AG08395 (cell line): Measurements from ENCODE around the gene IZUMO1.
A peak's percentile ranks its signal among the peaks of the same experiment; 100 is the strongest.

Experiments
- DNase-seq: peaks from one replicate; pipeline ENCODE4 v3.0.0; 2012; ENCODE audit warnings: mixed read lengths, low spot score

IZUMO1 gene

DNA sequence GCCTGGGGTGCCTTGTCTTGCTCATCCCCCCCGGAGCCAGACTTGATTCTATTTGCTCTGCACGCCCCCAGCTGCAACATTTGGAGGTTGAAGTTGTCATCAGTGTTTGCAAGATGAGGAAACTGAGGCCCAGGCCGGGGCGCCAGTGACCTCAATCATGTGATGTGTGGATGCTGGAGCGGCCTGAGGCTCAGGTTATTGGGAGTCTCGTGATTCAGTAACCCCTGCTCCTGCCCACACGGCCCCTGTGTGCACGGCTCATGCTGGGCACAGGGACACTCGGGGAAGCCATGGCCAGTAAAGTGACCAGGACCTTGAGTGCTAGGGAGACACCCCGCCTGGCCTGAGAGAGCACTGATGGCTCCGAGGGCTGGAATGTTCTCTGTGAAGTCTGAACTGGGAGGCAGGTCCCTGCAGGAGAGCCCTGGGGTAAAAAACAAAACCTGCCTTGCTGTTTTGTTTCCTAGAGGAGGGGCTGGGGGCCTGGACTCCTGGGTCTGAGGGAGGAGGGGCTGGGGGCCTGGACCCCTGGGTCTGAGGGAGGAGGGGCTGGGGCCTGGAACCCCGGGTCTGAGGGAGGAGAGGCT lies 10.5 kb upstream of the IZUMO1 start:
- no peak for DNase-seq

DNA sequence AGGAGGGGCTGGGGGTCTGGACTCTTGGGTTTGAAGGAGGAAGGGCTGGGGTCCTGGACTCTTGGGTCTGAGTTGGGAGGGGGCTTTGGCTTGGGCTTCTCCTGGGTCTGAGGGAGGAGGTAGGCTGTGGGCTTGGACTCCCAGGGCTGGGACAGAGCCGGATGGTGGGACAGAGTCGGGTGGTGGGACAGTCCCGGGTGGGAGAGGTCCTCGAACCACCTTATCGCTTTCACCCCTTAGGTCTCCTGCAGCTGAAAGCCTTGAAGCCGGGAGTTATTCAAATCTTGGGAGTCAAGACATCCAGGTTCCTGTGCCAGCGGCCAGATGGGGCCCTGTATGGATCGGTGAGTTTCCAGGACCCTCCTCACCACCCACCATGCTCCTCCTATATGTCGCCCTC lies 10.0 kb upstream of the IZUMO1 start:
- no peak for DNase-seq

DNA sequence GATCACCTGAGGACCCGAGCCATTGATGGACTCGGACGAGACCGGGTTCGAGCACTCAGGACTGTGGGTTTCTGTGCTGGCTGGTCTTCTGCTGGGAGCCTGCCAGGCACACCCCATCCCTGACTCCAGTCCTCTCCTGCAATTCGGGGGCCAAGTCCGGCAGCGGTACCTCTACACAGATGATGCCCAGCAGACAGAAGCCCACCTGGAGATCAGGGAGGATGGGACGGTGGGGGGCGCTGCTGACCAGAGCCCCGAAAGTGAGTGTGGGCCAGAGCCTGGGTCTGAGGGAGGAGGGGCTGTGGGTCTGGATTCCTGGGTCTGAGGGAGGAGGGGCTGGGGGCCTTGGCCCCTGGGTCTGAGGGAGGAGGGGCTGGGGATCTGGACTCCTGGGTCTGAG lies 9.5 kb upstream of the IZUMO1 start:
- no peak for DNase-seq

DNA sequence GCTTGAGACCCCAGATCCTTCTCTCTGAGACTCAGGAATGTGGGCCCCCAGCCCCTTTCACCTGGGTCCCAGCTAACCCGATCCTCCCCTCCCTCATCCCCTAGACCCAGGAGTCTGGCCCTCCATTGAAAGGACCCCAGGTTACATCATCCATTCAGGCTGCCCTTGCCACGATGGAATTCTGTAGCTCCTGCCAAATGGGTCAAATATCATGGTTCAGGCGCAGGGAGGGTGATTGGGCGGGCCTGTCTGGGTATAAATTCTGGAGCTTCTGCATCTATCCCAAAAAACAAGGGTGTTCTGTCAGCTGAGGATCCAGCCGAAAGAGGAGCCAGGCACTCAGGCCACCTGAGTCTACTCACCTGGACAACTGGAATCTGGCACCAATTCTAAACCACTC lies 9.1 kb upstream of the IZUMO1 start:
- no peak for DNase-seq

DNA sequence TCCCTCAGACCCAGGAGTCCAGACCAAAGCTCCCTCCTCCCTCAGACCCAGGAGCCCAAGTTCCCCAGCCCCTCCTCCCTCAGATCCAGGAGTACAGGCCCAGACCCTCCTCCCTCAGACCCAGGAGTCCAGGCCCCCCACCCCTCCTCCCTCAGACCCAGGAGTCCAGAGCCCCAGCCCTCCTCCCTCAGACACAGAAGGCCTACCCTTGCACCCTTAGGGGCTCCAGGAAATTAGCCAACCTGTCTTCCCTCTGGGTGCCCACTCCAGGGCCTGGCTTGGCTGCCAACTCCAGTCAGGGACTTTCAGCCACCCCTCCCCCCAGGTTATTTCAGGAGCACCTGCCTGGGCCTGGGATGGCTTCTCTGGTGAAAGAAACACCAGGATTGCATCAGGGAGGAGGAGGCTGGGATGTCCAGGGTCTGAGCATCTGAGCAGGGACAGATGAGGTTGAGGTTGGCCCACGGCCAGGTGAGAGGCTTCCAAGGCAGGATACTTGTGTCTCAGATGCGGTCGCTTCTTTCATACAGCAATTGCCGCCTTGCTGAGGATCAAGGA lies 8.5 kb upstream of the IZUMO1 start, which contains the start of gene FGF21:
Gene FGF21 (plus strand): TSS at position 441 of the 558 bp plus-strand sequence. CDS start 713 bp downstream, outside the sequence.
- no peak for DNase-seq

DNA sequence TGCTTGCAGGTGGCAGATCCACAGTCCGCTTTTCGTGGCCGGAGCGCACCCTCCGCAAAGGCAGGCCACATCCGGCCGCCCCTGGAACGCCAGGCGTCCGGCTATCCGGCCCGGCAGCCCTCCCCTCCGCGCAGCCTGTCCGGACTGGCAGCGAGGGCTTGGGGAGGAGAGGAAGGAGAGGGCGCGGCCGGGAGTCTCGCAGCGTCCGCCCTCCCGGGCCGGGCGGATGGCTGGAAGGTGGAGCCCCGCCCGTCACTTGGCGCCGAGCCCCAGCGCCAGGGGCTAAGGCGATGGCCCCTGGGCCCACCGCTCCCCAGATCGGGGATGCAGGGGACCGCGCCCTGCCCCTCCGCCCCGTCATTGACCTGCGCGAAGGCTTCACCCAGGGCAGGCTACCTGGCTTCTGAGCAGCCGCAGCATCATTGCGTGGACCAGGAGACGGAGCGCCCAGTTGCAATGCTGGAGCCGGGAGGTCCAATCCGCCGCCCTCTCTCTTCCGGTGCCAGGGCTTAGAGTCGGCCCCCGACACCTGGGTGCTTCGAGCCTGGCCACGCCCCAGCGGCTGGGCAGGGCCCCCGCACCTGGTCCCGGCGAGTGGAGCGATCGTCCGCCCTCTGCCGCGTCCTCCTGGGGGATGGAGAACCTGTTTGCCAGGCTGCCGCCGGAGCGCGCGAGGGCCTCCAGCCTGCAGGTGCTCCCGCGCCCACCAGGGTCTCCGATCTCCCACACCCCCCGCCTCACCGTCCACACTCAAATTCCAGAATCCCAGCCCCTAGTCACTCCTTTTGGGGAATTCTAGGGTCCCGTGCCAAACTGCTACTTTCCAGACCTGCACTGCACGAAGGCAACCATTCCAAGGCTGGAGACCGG lies 6.0 kb upstream of the IZUMO1 start, which contains the start of gene FUT1:
Gene FUT1 (minus strand): TSS at position 146 of the 870 bp plus-strand sequence. CDS start 1,360 bp downstream, outside the sequence.
- peak; percentile 48 for DNase-seq

DNA sequence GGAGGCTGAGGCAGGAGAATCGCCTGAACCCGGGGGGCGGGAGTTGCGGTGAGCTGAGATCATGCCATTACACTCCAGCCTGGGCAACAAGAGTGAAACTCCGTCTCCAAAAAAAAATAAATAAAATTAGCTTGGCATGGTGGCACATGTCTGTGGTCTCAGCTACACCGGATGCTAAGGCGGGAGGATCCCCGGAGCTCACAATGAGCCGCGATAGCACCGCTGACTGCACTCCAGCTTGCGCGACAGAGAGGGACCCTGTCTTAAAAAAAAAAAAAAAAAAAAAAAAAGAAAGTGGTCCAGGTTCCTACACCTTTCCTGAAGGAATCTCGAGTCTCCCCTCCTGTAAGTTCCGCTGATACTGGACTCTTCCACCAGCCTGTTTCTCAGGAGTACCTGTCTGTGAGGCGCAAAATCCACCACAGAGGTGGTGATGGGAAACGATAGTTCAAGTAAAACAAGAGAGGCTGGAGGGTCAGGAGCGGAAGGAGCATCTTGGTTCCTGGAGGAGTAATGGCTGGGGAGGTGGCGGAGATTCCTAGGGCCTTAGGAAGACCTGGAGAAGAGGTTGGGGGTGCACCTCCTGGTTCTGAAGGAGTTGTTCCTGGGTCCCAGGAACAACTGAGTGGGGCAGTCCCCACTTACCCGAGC lies 5.3 kb upstream of the IZUMO1 start:
- no peak for DNase-seq

DNA sequence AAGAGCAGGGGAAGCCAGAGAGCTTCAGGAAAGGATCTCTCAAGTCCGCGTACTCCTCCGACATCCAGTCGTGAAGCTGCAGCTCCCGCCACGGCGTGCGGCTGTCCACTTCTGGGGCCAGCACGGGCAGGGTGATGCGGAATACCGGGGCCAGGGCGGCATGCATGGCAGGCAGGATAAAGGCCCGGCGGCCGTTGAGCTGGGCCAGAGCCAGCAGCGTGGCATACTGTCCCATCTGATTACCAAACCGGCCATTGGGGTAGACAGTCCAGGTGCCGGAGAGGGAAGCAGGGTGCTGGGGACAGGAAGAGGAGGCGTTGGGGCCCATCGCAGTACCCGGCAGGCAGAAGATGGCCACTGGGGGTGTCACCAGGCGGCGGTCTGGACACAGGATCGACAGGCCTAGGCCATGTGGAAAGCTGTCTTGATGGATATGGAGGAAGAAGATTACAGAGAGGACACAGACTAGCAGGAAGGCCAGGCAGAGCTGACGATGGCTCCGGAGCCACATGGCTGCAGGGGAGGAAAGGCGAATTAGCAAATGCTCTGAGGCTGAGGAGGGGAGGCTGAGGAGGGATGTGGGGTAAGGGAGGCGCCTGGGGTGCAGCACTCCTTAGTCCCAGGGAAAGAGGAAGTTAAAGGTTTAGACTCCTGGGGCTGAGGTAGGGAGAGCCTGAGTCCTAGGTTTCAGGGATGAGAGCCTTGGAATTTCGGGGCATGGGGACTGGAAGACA lies 4.2 kb upstream of the IZUMO1 start:
- DNase-seq = no peak

DNA sequence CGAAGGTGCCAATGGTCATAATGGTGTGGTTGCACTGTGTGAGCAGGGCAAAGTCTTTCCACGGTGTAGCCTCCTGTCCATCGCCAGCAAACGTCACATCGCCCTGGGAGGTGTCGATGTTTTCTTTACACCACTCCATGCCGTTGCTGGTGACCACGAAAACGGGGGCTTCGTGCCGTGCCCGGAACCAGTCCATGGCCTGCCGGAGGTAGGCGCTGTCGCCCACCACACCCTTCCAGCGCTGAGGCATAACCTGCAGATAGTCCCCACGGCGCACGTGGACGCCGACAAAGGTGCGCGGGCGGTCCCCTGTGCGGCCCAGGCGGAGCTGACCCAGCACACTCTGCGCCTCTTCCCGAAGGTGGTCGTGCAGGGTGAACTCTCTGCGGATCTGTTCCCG lies 3.6 kb upstream of the IZUMO1 start:
- DNase-seq = no peak

DNA sequence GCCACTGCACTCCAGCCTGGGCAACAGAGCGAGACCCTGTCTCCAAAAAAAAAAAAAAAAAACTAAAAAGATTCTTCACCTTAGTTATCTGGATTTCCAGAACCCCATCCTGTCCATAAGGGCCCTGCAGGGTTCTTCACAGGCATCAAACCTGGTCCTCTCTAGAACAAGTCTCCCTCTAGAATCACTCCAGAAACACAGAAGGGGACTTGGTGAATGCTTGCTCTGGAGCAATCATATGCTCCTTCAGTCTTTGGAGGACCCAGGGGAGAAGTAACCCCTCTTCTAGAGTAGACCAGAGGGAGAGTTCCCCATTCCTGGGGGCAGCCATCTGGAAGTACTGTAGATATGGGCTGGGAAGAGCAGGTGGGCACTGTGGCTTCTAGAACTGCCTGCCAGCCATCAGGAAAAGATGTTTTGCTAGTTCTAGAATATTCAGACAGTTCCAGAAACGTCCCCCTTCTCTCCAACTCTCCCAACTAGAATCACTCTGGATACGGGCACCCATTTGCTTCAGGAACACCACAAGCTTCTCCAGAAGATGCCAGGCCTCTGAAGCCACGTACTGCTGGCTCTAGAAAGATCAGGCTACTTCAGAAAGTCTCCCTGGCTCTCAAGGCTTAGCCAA lies 3.0 kb upstream of the IZUMO1 start:
- no peak for DNase-seq

DNA sequence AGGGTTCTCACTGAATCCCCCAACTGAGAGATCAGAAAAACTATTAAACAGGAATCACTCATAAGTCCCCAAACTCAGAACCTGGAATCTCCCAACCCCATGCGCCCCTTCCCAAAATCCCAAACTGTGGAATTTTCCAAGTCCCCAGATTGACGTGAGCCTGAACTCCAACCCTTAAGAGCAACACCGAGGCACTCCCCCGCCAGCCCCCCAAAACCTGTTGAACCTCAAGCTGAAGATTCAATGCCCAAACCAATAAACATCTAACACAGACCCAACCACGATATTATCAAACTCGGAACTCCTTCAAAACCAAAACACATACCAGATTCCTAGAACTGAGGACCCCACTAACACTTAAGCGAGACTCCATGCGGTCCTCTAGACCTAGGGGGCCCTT lies 599 bp downstream of the IZUMO1 start:
- no peak for DNase-seq

DNA sequence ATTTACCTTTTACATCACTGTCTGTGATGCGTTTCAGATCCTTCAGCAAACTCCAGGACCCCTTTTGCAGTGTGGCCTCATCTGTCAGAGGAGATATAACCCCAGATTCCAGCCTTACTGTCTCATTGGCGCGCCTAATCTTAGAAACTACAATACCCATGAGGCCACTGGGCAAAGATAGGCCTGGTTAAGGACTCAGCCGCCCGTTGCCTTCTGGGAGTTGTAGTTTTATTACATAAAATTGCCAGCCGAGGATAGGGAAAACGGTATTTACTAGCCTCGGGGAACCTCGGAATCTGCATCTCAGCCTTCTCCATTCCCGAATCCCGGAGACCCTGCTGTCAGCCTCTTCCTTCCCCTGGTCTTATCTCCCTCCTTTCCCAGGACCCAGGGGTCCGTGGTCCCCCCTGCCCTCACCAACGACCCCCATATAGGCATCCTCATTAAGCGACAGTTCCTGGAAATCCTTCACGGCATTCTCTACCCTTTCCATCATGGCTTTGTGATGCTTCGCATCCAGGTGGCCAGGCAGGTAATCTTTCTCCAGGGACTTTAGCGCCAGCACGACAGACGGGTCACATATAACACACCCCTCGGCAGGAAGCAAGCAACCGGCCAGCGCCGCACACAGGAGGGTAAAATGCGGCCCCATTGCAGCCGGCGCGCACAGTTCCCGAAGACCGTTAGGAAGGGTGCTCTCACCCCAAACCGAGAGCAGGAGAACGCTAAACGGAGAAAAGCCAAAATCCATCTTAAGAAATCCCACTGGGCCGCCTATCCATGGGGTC lies 1.3 kb downstream of the IZUMO1 start:
- peak; percentile 80 for DNase-seq

DNA sequence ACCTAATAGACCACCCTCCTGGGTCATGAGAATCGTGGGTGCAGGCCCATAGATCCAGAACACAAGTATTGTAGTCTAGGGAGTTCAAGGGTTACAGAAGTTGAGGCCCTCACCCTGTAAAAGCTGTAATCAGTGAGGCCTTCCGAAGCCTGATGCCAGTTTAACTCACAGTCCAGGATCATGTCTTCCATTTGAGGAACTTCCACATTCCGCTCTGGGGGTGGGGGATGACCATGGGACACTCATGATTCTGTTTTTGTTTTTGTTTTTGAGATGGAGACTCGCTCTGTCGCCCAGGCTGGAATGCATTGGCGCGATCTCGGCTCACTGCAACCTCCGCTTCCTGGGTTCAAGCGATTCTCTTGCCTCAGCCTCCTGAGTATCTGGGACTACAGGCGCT lies 4.6 kb downstream of the IZUMO1 start:
- DNase-seq = no peak

DNA sequence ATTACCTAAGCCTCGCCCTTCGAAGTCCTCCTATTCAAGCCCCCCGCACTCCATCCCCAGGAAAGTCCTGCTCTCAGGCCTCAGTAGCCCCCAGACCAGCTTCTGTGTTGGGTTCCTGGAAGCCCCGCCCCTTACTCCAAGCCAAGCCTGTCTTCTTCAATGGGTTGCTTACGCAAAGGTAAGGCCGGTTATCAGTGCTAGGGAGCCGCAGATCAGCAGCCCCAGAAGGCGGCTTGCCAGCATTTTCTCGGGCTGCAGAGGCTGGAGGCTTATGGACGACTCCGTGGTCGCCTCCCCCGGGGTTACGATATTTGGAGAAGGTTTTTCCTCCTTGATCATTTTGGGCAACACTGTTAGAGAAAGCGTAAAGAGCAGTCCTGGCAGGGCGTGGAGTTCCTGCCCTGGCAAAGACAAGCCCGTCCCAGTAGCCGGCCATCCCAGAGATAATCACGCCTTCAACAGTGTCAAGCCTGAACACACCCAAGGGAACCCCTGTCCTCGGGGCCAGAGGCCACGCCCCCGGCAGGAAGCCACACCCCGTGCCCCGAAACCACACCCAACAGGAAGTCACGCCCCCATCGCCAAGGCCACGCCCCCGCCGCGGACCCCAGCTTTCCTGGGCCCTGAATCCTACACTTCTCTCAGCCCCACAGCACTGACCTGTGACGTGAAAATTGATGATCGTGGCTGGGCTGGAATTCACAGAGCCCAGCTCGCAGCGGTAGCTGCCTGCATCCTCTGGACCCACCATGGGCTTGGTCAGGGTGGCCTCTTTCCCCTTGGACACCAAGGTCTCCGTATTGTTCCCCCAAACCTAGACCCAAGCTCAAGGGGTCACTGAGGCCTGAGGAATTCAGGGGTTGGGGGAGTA lies 5.3 kb downstream of the IZUMO1 start:
- no peak for DNase-seq

DNA sequence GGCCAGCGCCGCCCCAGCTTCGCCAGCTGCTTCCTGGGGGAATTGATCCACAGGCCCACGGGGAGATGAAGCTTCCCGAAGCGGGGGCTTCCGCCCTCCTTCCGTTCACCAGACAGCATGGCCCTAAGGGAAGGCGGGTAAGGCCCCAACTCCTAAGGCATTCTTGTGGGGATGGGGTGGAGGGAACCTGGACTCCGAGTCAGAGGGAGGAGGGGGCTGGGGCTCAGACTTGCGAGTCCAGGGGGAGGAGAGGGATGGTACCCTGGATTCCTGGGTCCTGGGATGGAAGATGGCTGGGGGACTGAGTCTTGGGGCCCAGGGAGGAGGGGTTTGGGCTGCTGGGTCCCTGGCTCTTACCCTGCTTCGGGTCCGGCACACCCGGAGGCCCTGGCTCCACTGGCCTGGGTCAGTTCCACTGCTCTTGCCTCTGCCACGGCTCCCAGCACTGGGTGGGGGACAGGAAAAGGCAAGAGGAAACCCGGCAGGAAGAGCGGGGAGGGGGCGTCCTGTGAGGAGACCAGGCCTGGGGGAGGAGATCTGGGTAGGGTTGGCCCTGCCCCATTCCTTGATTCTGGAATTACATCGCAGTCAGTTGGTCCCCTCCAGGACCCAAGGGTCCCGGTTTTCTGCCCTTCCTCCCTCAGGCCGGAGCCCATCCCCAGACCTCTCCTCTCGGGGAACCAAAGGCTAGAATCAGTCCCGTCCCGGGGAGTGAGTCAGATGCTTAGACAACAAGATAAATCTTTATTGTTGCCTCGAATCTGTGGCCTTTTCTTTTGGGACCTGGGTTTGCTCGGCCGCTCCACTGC lies 6.3 kb downstream of the IZUMO1 start, which contains the start of gene RASIP1:
Gene RASIP1 (minus strand): TSS at position 447 of the 809 bp plus-strand sequence. CDS start 328 bp downstream, at position 119.
- DNase-seq = no peak

DNA sequence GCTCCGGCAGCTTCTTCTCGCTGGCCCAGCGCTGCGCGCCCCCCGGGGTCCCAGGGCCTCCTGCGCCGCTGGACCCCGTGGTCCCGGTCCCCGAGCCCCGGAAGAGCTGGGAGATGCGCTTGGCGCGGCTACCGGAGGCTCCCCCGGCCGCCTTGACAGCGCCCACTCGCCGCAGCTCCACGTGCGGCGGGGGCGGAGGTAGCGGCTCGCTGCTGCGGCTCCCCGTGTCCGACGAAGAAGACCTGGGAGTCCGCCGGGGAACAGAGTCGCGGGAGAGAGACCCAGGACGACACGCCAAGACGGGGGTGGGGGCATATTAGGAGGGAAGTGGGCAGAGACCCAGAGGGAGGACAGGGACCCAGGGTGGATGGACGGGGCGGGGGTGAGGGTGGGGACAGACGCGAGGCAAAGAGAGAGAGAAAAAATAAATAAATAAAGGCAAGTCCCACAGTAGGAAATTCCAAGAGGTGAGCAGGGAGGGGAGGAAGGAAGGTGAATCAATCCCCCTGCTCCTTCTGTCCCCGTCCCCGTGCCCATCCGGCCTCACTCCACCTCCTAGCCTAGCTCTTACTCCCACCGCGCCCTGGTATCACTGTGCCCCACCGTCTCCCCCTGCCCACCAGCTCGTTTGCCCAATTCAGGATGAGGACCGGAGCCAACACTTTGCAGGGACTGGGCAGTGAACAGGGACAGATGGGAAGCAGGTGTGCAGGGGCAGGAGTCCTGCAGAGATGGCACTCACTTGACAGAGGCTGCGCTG lies 7.1 kb downstream of the IZUMO1 start:
- no peak for DNase-seq

DNA sequence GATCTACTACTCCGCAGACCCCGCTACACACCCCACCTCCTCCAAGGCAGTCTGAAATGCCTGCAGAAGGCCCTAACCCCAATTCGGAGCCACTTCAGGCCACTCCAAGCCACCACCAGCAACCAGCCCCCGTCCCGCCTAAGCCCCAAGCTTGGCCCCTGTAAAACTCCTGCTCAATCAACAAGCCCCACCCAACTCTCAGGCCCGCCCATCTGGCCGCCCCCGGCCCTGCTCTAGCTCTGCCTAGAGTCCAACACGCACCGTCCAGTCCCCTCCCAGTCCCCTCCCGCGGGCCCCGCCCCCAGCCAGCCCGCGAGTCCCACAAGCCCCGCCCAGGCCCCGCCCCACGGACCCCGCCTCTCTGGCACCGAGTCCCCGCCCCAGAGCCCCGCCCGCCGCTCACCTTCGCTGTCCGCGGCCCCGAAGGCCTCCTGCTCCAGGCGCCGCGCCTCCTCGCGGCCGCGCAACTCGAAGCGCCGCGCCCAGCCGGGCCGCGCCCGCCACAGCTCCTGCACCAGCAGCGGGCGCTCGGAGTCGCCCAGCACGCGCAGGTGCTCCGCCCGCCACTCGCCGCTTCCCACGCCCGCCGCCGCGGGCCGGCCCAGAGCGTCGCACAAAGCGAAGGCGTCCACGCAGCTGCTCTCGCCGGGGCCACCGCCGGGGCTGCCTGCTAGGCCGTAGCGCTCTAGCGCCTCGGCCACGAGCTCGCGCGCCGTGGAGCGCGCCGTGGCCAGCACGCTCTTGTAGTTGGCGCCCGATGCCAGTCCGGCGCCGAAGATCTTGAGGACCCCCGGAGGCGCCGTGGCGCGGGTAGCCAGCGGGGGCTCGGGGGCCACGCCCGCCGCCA lies 7.9 kb downstream of the IZUMO1 start:
- DNase-seq = peak; percentile 86
